WTC11 (cell line): ENCODE results near the gene HNRNPCL4.
"Not testable (repeated sequence)": the region's sequence is repeated elsewhere in the genome, so short reads cannot be mapped to it uniquely, and the experiment has no call there.

Experiments used
- ATF3 ChIP-seq: sonication (generic); formaldehyde crosslinking; conservative IDR thresholded peaks from 2 replicates; pipeline ENCODE4 v1.8.1; 2022; ENCODE audit warnings: mild to moderate bottlenecking, missing genetic modification reagents
- CTCF ChIP-seq: fragments of 200-600 bp; IDR thresholded peaks from 2 replicates; pipeline ENCODE4 v1.8.0; 2022; ENCODE audit warnings: antibody characterized with exemption
- MAX ChIP-seq: sonication (generic); formaldehyde crosslinking; IDR thresholded peaks from 2 replicates; pipeline ENCODE4 v1.8.0; 2022; ENCODE audit warnings: mild to moderate bottlenecking, missing genetic modification reagents
- MLX ChIP-seq: sonication (generic); formaldehyde crosslinking; IDR thresholded peaks from 2 replicates; pipeline ENCODE4 v1.8.1; 2023; ENCODE audit warnings: mild to moderate bottlenecking, missing genetic modification reagents, moderate library complexity
- NFE2L1 ChIP-seq: sonication (generic); formaldehyde crosslinking; IDR thresholded peaks from 2 replicates; pipeline ENCODE4 v1.8.1; 2023; ENCODE audit warnings: missing genetic modification reagents
- NR2C2 ChIP-seq: sonication (generic); formaldehyde crosslinking; IDR thresholded peaks from 2 replicates; pipeline ENCODE4 v1.8.0; 2022; ENCODE audit warnings: mild to moderate bottlenecking, missing genetic modification reagents
- OVOL2 ChIP-seq: fragments of 250-450 bp; sonication (Bioruptor Pico); IDR thresholded peaks from 2 replicates; pipeline ENCODE4 v1.9.0; 2021; ENCODE audit warnings: mild to moderate bottlenecking, borderline replicate concordance
- RELA ChIP-seq: sonication (generic); formaldehyde crosslinking; IDR thresholded peaks from 2 replicates; pipeline ENCODE4 v1.8.1; 2022; ENCODE audit warnings: missing genetic modification reagents, mild to moderate bottlenecking, borderline replicate concordance
- TCF7 ChIP-seq: sonication (generic); formaldehyde crosslinking; IDR thresholded peaks from 2 replicates; pipeline ENCODE4 v1.8.0; 2022; ENCODE audit warnings: mild to moderate bottlenecking, low read depth, missing genetic modification reagents, moderate library complexity
- ZNF121 ChIP-seq: sonication (generic); formaldehyde crosslinking; IDR thresholded peaks from 2 replicates; pipeline ENCODE4 v1.8.0; 2023; ENCODE audit warnings: missing genetic modification reagents
- ZNF232 ChIP-seq: sonication (generic); formaldehyde crosslinking; IDR thresholded peaks from 2 replicates; pipeline ENCODE4 v1.8.0; 2022; ENCODE audit warnings: mild to moderate bottlenecking, missing genetic modification reagents
- ZNF532 ChIP-seq: fragments of 250-450 bp; sonication (Bioruptor Pico); IDR thresholded peaks from 2 replicates; pipeline ENCODE4 v1.9.0; 2021; ENCODE audit warnings: mild to moderate bottlenecking, borderline replicate concordance
- ZSCAN18 ChIP-seq: fragments of 250-450 bp; sonication (Bioruptor Pico); IDR thresholded peaks from 2 replicates; pipeline ENCODE4 v2.1.2; 2022; ENCODE audit warnings: mild to moderate bottlenecking, moderate library complexity

- not testable (repeated sequence) for TF ChIP-seq OVOL2 (CRISPR knock-in tag); CTCF; ZSCAN18 (CRISPR knock-in tag); MAX; ATF3; ZNF232 (CRISPR knock-in tag); ZNF121 (CRISPR knock-in tag); TCF7 (CRISPR knock-in tag); RELA (CRISPR knock-in tag); MLX; NR2C2; ZNF532 (CRISPR knock-in tag); NFE2L1 (CRISPR knock-in tag)
These were observed at the start of gene HNRNPCL4 for GRCh38 chr1:13165531-13165930.
